ENCODE results near the gene CCDC88B. TPM values are rescaled to one million over a fixed set of nuclear protein-coding genes. Genes with fewer than 3 reads are reported as not detected.

CCDC88B gene
- total RNA-seq, 1 experiment from 2014 or later, result 14.7 TPM

- Histone ChIP-seq H2AFZ (ENCODE audit: low read depth, low read length, poor library complexity, severe bottlenecking) (no peak overlapping the region), H3K4me2 (ENCODE audit: low read length) (no peak overlapping the region), H3K27me3 (ENCODE audit: insufficient read depth, low read length) (no peaks in the 10 kb centered on the region), H3K36me3 (ENCODE audit: control insufficient read depth in 1 of 2, insufficient read depth in 2 of 2, low read length in 2 of 2) (no peaks in the 10 kb centered on the region), H3K4me3 (replicated peaks in 1 of 2; ENCODE audit: low read depth in 1 of 2, low read length in 2 of 2) (no peak overlapping the region), H3K79me2 (ENCODE audit: insufficient read depth, low read length) (no peaks in the 10 kb centered on the region), H4K20me1 (ENCODE audit: insufficient read depth) (no peaks in the 10 kb centered on the region), H3K9me3 (ENCODE audit: control insufficient read depth in 1 of 2, insufficient read depth in 1 of 2, low read depth in 1 of 2, low read length in 2 of 2) (no peaks in the 10 kb centered on the region), H3K9ac (ENCODE audit: low read length) (no peak overlapping the region), H3K27ac (ENCODE audit: low read depth, low read length) (no peak overlapping the region), H3K4me1 (ENCODE audit: control insufficient read depth in 1 of 2, insufficient read depth in 2 of 2, low read length in 2 of 2) (peaks cover 0 to 18% of the 10 kb centered on the region in 2 experiments; a peak in 2 of 4 replicates), H3K9me2 (ENCODE audit: insufficient read depth) (no peaks in the 10 kb centered on the region)
- intact Hi-C loops (cut with micrococcal nuclease), result no loop called here
- ChIA-PET RAD21 (ENCODE audit: low non-redundant PET in 1 of 2, low total read pairs in 2 of 2, uncharacterized antibody in 2 of 2, unreplicated experiment in 2 of 2) (no interaction called here), POLR2A (interaction anchor here (1.6 kb wide), 1 partner anchor 10 kb away, joined by 4 read pairs; no protein-coding TSS in a partner anchor), CTCF (no interaction called here)
- TF ChIP-seq ZBTB33 (IDR thresholded peaks at IDR 0.05; ENCODE audit: extremely low read depth, insufficient replicate concordance, low read length) (no peak), ZNF274 (IDR thresholded peaks at IDR 0.05; ENCODE audit: low read depth, low read length) (no peak), POLR2A (IDR thresholded peaks at IDR 0.05; ENCODE audit: borderline replicate concordance, extremely low read depth, insufficient read depth, insufficient read length) (no peak), EZH2 (IDR thresholded peaks at IDR 0.05) (no peak), EGR1 (IDR thresholded peaks at IDR 0.05; ENCODE audit: low read depth) (no peak), SP1 (IDR thresholded peaks at IDR 0.05; ENCODE audit: low read depth) (no peak), FOSL1 (IDR thresholded peaks at IDR 0.05; ENCODE audit: low read depth) (no peak), CBX3 (IDR thresholded peaks at IDR 0.05; ENCODE audit: low read depth) (no peak), RAD21 (IDR thresholded peaks at IDR 0.05; ENCODE audit: low read depth) (no peak), EZH2phosphoT487 (IDR thresholded peaks at IDR 0.05; ENCODE audit: borderline replicate concordance) (no peak), ELF1 (IDR thresholded peaks at IDR 0.05; ENCODE audit: borderline replicate concordance, low read depth) (no peak), ATF3 (IDR thresholded peaks at IDR 0.05) (no peak), CEBPB (IDR thresholded peaks at IDR 0.05; ENCODE audit: low read depth) (no peak), TCF7L2 (IDR thresholded peaks at IDR 0.05; ENCODE audit: borderline replicate concordance, extremely low read depth, insufficient read depth, insufficient read length) (no peak), POLR2AphosphoS5 (IDR thresholded peaks at IDR 0.05; ENCODE audit: low read depth, low read length) (no peak)
- TF ChIP-seq, protein P1, sequence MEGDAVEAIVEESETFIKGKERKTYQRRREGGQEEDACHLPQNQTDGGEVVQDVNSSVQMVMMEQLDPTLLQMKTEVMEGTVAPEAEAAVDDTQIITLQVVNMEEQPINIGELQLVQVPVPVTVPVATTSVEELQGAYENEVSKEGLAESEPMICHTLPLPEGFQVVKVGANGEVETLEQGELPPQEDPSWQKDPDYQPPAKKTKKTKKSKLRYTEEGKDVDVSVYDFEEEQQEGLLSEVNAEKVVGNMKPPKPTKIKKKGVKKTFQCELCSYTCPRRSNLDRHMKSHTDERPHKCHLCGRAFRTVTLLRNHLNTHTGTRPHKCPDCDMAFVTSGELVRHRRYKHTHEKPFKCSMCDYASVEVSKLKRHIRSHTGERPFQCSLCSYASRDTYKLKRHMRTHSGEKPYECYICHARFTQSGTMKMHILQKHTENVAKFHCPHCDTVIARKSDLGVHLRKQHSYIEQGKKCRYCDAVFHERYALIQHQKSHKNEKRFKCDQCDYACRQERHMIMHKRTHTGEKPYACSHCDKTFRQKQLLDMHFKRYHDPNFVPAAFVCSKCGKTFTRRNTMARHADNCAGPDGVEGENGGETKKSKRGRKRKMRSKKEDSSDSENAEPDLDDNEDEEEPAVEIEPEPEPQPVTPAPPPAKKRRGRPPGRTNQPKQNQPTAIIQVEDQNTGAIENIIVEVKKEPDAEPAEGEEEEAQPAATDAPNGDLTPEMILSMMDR (IDR thresholded peaks at IDR 0.05 in 2 of 3, conservative IDR thresholded peaks at IDR 0.05 in 1 of 3; ENCODE audit: borderline replicate concordance in 1 of 3, insufficient read depth in 1 of 3, low read depth in 2 of 3, low read length in 2 of 3), result no peak
- BruUV-seq (replicated peaks), result no TSS peak
- no peak for ATAC-seq
- DNase-seq (ENCODE audit: low read depth, low spot score), result no peak
These were observed 49.8 kb downstream of the CCDC88B start for GRCh38 chr11:64389851-64390250.

Data from HCT116 (cell line).